Gastrocnemius medialis (tissue), 4 donors: Measurements from ENCODE around the gene HSD3B2.

ENCODE experiments used
- POLR2A ChIP-seq, 2 donors: fragments of 450-650 bp; IDR thresholded peaks; one replicate each; pipeline ENCODE4 v1.6.1; 2017; ENCODE audit warnings: antibody characterized with exemption in 2 of 2, mild to moderate bottlenecking in 2 of 2, moderate library complexity in 2 of 2
- TF ChIP-seq, protein P1 (sequence below), 5 experiments: fragments of 450-650 bp in 3 of 5; fragments of 200-600 bp in 2 of 5; sonication (generic) in 2 of 5; IDR thresholded peaks in 4 of 5; conservative IDR thresholded peaks in 1 of 5; 1 replicate in 4 of 5; 2 replicates in 1 of 5; pipeline ENCODE4 v1.5.1; 2016 to 2019; ENCODE audit warnings: antibody characterized with exemption in 5 of 5, mild to moderate bottlenecking in 3 of 5, moderate library complexity in 3 of 5

DNA sequence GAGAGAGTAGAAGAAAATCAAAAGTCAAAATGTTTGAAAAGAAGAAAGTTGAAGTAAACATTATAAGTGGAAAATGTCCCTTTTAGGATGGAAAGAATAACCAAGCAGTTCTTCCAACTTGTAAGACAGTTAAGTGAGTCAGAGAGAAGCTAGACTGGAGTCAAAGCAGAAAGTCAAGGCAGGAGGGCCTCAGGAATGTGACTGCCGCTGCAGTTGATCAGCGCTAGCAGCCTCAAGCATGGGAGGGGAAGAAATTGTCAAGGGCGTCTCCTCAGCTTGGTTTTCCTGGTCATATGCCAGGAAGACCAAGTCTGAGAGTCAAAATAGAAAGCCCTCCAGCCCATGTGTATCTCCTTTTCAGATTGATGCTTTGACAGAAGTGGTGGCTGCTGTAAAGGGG lies 23.2 kb upstream of the HSD3B2 start:
- TF ChIP-seq, protein P1, sequence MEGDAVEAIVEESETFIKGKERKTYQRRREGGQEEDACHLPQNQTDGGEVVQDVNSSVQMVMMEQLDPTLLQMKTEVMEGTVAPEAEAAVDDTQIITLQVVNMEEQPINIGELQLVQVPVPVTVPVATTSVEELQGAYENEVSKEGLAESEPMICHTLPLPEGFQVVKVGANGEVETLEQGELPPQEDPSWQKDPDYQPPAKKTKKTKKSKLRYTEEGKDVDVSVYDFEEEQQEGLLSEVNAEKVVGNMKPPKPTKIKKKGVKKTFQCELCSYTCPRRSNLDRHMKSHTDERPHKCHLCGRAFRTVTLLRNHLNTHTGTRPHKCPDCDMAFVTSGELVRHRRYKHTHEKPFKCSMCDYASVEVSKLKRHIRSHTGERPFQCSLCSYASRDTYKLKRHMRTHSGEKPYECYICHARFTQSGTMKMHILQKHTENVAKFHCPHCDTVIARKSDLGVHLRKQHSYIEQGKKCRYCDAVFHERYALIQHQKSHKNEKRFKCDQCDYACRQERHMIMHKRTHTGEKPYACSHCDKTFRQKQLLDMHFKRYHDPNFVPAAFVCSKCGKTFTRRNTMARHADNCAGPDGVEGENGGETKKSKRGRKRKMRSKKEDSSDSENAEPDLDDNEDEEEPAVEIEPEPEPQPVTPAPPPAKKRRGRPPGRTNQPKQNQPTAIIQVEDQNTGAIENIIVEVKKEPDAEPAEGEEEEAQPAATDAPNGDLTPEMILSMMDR (IDR thresholded peaks at IDR 0.05 in 4 of 5, conservative IDR thresholded peaks at IDR 0.05 in 1 of 5), result no peak
- no peak for TF ChIP-seq POLR2A (IDR thresholded peaks at IDR 0.05)
